Pancreas (tissue), 10 donors: ENCODE measurements around the gene THOC6. TPM values are rescaled to one million over a fixed set of nuclear protein-coding genes. Genes with fewer than 3 reads are reported as not detected.

Experiments used
- ATAC-seq, 4 donors: fragments of 200-7000 bp; cut with Tn5 transposase; one replicate each; pipeline versions ENCODE4 v1.8.0 to v1.9.1; 2020; ENCODE audit warnings: mild to moderate bottlenecking in 4 of 4, moderate library complexity in 4 of 4
- DNase-seq, 6 donors: peaks; one replicate each; pipeline ENCODE4 v3.0.0-alpha.2; 2020
- FAIRE-seq: peaks from 2 replicates; lab custom pipeline; 2012; peaks lifted over from hg19 to GRCh38; lab: Jason Lieb, UNC
- H3K27ac ChIP-seq, 4 donors: fragments of 200-600 bp; sonication (generic); 1 replicate in 3 of 4; 2 replicates in 1 of 4; pipeline versions ENCODE4 v1.5.0 to v1.8.0; 2020
- H3K27me3 ChIP-seq, 4 donors: fragments of 200-600 bp; one replicate each; pipeline ENCODE4 v1.8.0; 2021
- H3K36me3 ChIP-seq, 3 donors: fragments of 200-600 bp; sonication (generic) in 1 of 3; one replicate each; pipeline versions ENCODE4 v1.5.0 to v1.8.0; 2020 to 2021
- H3K4me1 ChIP-seq, 3 donors: fragments of 200-600 bp; one replicate each; pipeline ENCODE4 v1.8.0; 2021
- H3K4me3 ChIP-seq, 4 donors: fragments of 200-600 bp; sonication (generic) in 2 of 4; one replicate each; pipeline versions ENCODE4 v1.5.0 to v1.8.0; 2020 to 2021
- H3K9me3 ChIP-seq, 4 donors: fragments of 200-600 bp; one replicate each; pipeline ENCODE4 v1.8.0; 2021
- CTCF ChIP-seq, 4 donors: fragments of 200-600 bp; sonication (generic) in 3 of 4; IDR thresholded peaks; one replicate each; pipeline versions ENCODE4 v1.5.0 to v1.8.0; 2021; ENCODE audit warnings: antibody characterized with exemption in 4 of 4
- WGBS, 2 donors: extraction: QIAGEN DNeasy Blood & Tissue Kit; methylation state at CpG; one replicate each; pipeline ENCODE4 v1.1.7; 2013; 5-methylcytosine and 5-hydroxymethylcytosine counted together
- intact Hi-C, 3 donors: fragments of 100-400 bp; cut with DNase I; formaldehyde crosslinking; loops; one replicate each; pipeline versions ENCODE4 v1.11.1 to v1.14.2; 2022
- polyA plus RNA-seq, 2 donors: library from polyadenylated mRNA; stranded (reverse); fragments of 200-250 nt; gene quantifications; one replicate each; pipeline ENCODE4 v1.2.3, GENCODE V29; 2013
- total RNA-seq, 6 donors: library from RNA; stranded (reverse); fragmentation: NEBNext Ultra II Directional in 4 of 6; extraction: Animal tissue kit (Norgen Biotek cat#: 25700) in 4 of 6; gene quantifications; one replicate each; pipeline versions ENCODE4 v1.2.1 to v1.2.4, GENCODE V29; 2021 to 2023
- donor health status: healthy with polysubstance abuse.
- donor health status: DM: no; HTN: no; CAD: no; lungs with moderate emphysema.
- donor health status: DM: no; HTN: no; CAD: no.
- donor health status: control.
- donor health status: control.
- donor health status: Bipolar disorder and iron deficiency.
- donor health status: DM: yes; HTN: yes; CAD: no.
- donor health status: DM: no; HTN: no; CAD: no.
- donor health status: DM: no; HTN: no; CAD: no.
- donor health status: DM: yes; HTN: yes; CAD: no.

The THOC6 gene
- total and polyA plus RNA-seq, 8 donors = 6.2 to 38.2 (median 8.5) TPM

- Histone ChIP-seq H3K27me3 (no peaks in the 10 kb centered on the region), H3K36me3 (peaks cover 0 to 6% (median 5%) of the 10 kb centered on the region in 3 donors), H3K27ac (no peak overlapping the region), H3K9me3 (no peaks in the 10 kb centered on the region), H3K4me1 (peaks cover 14 to 33% (median 19%) of the 10 kb centered on the region in 3 donors), H3K4me3 (no peak overlapping the region)
- 88 to 91% methylated on average over 24 of the region's 24 CpGs for WGBS, 2 donors
- FAIRE-seq (no peak), ATAC-seq (no peak), DNase-seq (peak in 5 of 6 donors; percentile 38 to 84 (median 56))
- no peak for TF ChIP-seq CTCF (IDR thresholded peaks at IDR 0.05)
- intact Hi-C loops = no loop called here
These were observed 3.0 kb downstream of the THOC6 start for GRCh38 chr16:3026609-3027488.

GRCh38 chr16:3027489-3027795 lies 3.6 kb downstream of the THOC6 start:
- Histone ChIP-seq H3K27me3 (no peaks in the 10 kb centered on the region), H3K9me3 (no peaks in the 10 kb centered on the region), H3K4me3 (no peak overlapping the region), H3K27ac (peak overlapping the region in 1 of 4 donors; percentile 53), H3K4me1 (peaks cover 8 to 28% (median 13%) of the 10 kb centered on the region in 3 donors), H3K36me3 (peaks cover 0 to 6% (median 5%) of the 10 kb centered on the region in 3 donors)
- FAIRE-seq (no peak), ATAC-seq (no peak), DNase-seq (no peak)
- intact Hi-C loops = no loop called here
- WGBS, 2 donors = 84 to 89% methylated on average over 7 to 8 of the region's 8 CpGs
- TF ChIP-seq CTCF (IDR thresholded peaks at IDR 0.05) = no peak

DNA sequence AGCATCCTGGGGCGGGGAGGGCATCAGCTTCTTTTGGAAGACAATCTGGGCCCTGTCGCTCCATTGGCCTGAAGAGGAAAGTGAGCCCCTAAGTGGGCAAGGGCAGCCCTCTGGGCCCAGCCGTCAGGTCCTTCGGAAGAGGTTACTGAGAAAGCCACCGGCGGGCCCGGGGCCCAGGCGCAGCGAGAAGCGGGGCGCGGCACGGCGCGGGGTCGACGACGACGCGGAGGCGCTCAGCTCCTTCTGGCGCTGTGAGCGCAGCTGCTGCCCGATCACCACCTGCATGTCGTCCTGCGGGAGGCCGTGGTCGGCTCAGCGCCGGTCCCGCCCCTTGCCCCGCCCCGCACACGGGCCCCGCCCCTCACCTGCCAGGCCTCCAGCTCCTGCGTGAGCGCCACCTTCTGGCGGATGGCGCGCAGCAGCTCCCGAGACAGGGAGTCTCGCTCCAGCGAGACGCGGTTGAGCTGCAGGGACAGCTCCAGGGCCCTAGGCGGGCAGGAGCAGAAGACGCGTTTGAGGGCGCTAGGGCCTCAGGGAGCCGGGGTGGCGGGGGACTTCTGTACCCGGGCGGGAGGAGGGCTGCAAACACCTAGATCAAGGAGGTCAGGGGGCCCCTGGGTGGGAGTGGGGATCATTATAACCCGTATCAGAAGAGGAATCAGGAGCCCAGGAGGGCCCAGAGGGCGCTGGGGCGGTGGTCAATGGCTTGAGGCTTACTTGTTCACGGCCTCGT lies 4.3 kb downstream of the THOC6 start:
- ATAC-seq (peak; percentile 44 to 72 (median 68)), FAIRE-seq (no peak), DNase-seq (peak; percentile 85 to 99 (median 95))
- Histone ChIP-seq H3K4me1 (peaks cover 3 to 21% (median 6%) of the 10 kb centered on the region in 3 donors), H3K4me3 (no peak overlapping the region), H3K36me3 (peaks cover 0 to 6% (median 5%) of the 10 kb centered on the region in 3 donors), H3K9me3 (no peaks in the 10 kb centered on the region), H3K27me3 (no peaks in the 10 kb centered on the region), H3K27ac (peak overlapping the region in 3 of 4 donors; percentile 53 to 63 (median 53))
- TF ChIP-seq CTCF (IDR thresholded peaks at IDR 0.05) = peak; percentile 71 to 85 (median 83)
- 12% methylated on average over 42 to 58 of the region's 58 CpGs for WGBS, 2 donors
- intact Hi-C loops = no loop called here

GRCh38 chr16:3028716-3029319 lies 5.0 kb downstream of the THOC6 start:
- FAIRE-seq (no peak), ATAC-seq (no peak), DNase-seq (peak in 4 of 6 donors; percentile 39 to 86 (median 61))
- no peaks in the 10 kb centered on the region for H3K9me3 ChIP-seq
- no peaks in the 10 kb centered on the region for H3K27me3 ChIP-seq
- no peak overlapping the region for H3K27ac ChIP-seq
- TF ChIP-seq CTCF (IDR thresholded peaks at IDR 0.05) = no peak
- no peak overlapping the region for H3K4me3 ChIP-seq
- 68 to 80% methylated on average over 13 to 15 of the region's 15 CpGs for WGBS, 2 donors
- H3K36me3 ChIP-seq = peaks cover 0 to 6% (median 5%) of the 10 kb centered on the region in 3 donors
- intact Hi-C loops = no loop called here
- H3K4me1 ChIP-seq = peaks cover 3 to 19% (median 3%) of the 10 kb centered on the region in 3 donors
